Right lung (tissue), 5 donors: ENCODE measurements around the gene SMIM41. TPM values are rescaled to one million over a fixed set of nuclear protein-coding genes. Genes with fewer than 3 reads are reported as not detected.

ENCODE experiments used
- polyA plus RNA-seq, 5 donors: library from polyadenylated mRNA; unstranded; fragments of 120-200 nt; gene quantifications; one replicate each; pipeline versions ENCODE4 v1.2.1 to v1.2.3, GENCODE V29; 2013; ENCODE audit warnings: inconsistent platforms in 1 of 5, low replicate concordance in 1 of 5; ENCODE audit not compliant: insufficient read length in 5 of 5, insufficient read depth in 1 of 5

Gene SMIM41
- polyA plus RNA-seq, 5 donors: 2.2 to 8.0 (median 3.4) TPM

Other genes starting within 250 kb of the SMIM41 start
- 1 to 10 TPM; 1.2 to 2.6 (median 1.8) TPM for gene FIGNL2, start 231.0 kb upstream of the SMIM41 start, polyA plus RNA-seq
- gene ANKRD33, start 191.6 kb upstream of the SMIM41 start, polyA plus RNA-seq: under 1 TPM in 1 of 5 donors, not detected in 4; 0.05 TPM
- gene ACVRL1, start 172.2 kb upstream of the SMIM41 start, polyA plus RNA-seq: 100 to 1,000 TPM in 1 of 5 donors, 10 to 100 TPM in 4; 74.1 to 106 (median 78.8) TPM
- 10 to 100 TPM; 14.1 to 16.3 (median 15.1) TPM for gene ACVR1B, start 128.0 kb upstream of the SMIM41 start, polyA plus RNA-seq
- 10 to 100 TPM; 30.2 to 41.9 (median 36.1) TPM for gene TAMALIN, start 72.8 kb upstream of the SMIM41 start, polyA plus RNA-seq
- gene NR4A1, start 28.3 kb upstream of the SMIM41 start, polyA plus RNA-seq: 100 to 1,000 TPM in 2 of 5 donors, 10 to 100 TPM in 3; 16.6 to 160 (median 69.9) TPM
- 10 to 100 TPM; 20.1 to 28.3 (median 21.9) TPM for gene ATG101, start 9.7 kb upstream of the SMIM41 start, polyA plus RNA-seq
- gene KRT80, start 112.3 kb downstream of the SMIM41 start, polyA plus RNA-seq: 1 to 10 TPM in 2 of 5 donors, under 1 TPM in 3; 0.48 to 1.9 (median 0.90) TPM
- 10 to 100 TPM; 13.7 to 47.1 (median 24.3) TPM for gene KRT7, start 153.5 kb downstream of the SMIM41 start, polyA plus RNA-seq
- under 1 TPM in 4 of 5 donors, not detected in 1; 0.08 to 0.24 (median 0.18) TPM for gene KRT86, start 194.9 kb downstream of the SMIM41 start, polyA plus RNA-seq
- gene KRT81, start 211.8 kb downstream of the SMIM41 start, polyA plus RNA-seq: under 1 TPM in 3 of 5 donors, not detected in 2; 0.11 to 0.24 (median 0.16) TPM
- not detected for gene KRT83, start 241.7 kb downstream of the SMIM41 start, polyA plus RNA-seq